RCC 7860 (cell line): ENCODE results near the gene SLC26A8.

ENCODE experiments used
- DNase-seq: peaks from one replicate; pipeline ENCODE4 v3.0.0-alpha.2; 2015; ENCODE audit warnings: low spot score
- FAIRE-seq: peaks from 2 replicates; lab custom pipeline; 2012; peaks lifted over from hg19 to GRCh38; lab: Jason Lieb, UNC

The SLC26A8 gene

GRCh38 chr6:36023996-36024795, at the start of gene SLC26A8:
Gene SLC26A8, minus strand, starts transcription at chr6:36024641. Its CDS starts 4,934 bp downstream, at chr6:36019707.
- DNase-seq (no peak), FAIRE-seq (no peak)

GRCh38 chr6:36073587-36073986, 49.1 kb upstream of the SLC26A8 start:
- FAIRE-seq (no peak), DNase-seq (no peak)

- no peak for FAIRE-seq
- no peak for DNase-seq
Measured at GRCh38 chr6:36072681-36073080, 48.2 kb upstream of the SLC26A8 start.

- FAIRE-seq, result no peak
- DNase-seq, result no peak
Measured at GRCh38 chr6:36071714-36072113, 47.3 kb upstream of the SLC26A8 start.

- DNase-seq, result no peak
- no peak for FAIRE-seq
Measured at GRCh38 chr6:36071281-36071680, 46.8 kb upstream of the SLC26A8 start.

GRCh38 chr6:36070252-36070651, 45.8 kb upstream of the SLC26A8 start:
- DNase-seq (no peak), FAIRE-seq (no peak)

- FAIRE-seq (no peak), DNase-seq (no peak)
Measured at GRCh38 chr6:36069573-36069972, 45.1 kb upstream of the SLC26A8 start.

GRCh38 chr6:36068586-36068985, 44.1 kb upstream of the SLC26A8 start:
- no peak for FAIRE-seq
- DNase-seq, result no peak

GRCh38 chr6:36068012-36068392, 43.6 kb upstream of the SLC26A8 start:
- no peak for FAIRE-seq

GRCh38 chr6:36067374-36068011, 43.1 kb upstream of the SLC26A8 start:
- no peak for FAIRE-seq
- no peak for DNase-seq

More at GRCh38 chr6:36068012-36068392, 43.6 kb upstream of the SLC26A8 start:
- DNase-seq, result no peak

- no peak for DNase-seq
- FAIRE-seq, result no peak
Measured at GRCh38 chr6:36066817-36067216, 42.4 kb upstream of the SLC26A8 start.

- no peak for DNase-seq
- FAIRE-seq, result no peak
Measured at GRCh38 chr6:36065916-36066315, 41.5 kb upstream of the SLC26A8 start.

- no peak for FAIRE-seq
- DNase-seq, result no peak
Measured at GRCh38 chr6:36064770-36065396, 40.4 kb upstream of the SLC26A8 start.

- no peak for FAIRE-seq
- no peak for DNase-seq
Measured at GRCh38 chr6:36063318-36064060, 39.0 kb upstream of the SLC26A8 start.

GRCh38 chr6:36062247-36062646, 37.8 kb upstream of the SLC26A8 start:
- DNase-seq, result no peak
- no peak for FAIRE-seq

- FAIRE-seq (no peak), DNase-seq (no peak)
Measured at GRCh38 chr6:36061236-36061635, 36.8 kb upstream of the SLC26A8 start.

GRCh38 chr6:36056178-36056577, 31.7 kb upstream of the SLC26A8 start:
- DNase-seq (no peak), FAIRE-seq (no peak)

GRCh38 chr6:36054956-36055355, 30.5 kb upstream of the SLC26A8 start:
- DNase-seq, result no peak
- FAIRE-seq, result no peak

- no peak for FAIRE-seq
Measured at GRCh38 chr6:36054415-36054814, 30.0 kb upstream of the SLC26A8 start.

GRCh38 chr6:36053878-36054277, 29.4 kb upstream of the SLC26A8 start:
- DNase-seq, result no peak
- no peak for FAIRE-seq

More at GRCh38 chr6:36054415-36054814, 30.0 kb upstream of the SLC26A8 start:
- no peak for DNase-seq

- no peak for FAIRE-seq
- DNase-seq, result no peak
Measured at GRCh38 chr6:36052097-36052496, 27.7 kb upstream of the SLC26A8 start.
